ENCODE measurements around the gene SUGP2. TPM values are rescaled to one million over a fixed set of nuclear protein-coding genes. Genes with fewer than 3 reads are reported as not detected.
A peak's percentile ranks its signal among the peaks of the same experiment; 100 is the strongest.

The SUGP2 gene
- total RNA-seq, 1 experiment from 2014 or later = 48.9 TPM

DNA sequence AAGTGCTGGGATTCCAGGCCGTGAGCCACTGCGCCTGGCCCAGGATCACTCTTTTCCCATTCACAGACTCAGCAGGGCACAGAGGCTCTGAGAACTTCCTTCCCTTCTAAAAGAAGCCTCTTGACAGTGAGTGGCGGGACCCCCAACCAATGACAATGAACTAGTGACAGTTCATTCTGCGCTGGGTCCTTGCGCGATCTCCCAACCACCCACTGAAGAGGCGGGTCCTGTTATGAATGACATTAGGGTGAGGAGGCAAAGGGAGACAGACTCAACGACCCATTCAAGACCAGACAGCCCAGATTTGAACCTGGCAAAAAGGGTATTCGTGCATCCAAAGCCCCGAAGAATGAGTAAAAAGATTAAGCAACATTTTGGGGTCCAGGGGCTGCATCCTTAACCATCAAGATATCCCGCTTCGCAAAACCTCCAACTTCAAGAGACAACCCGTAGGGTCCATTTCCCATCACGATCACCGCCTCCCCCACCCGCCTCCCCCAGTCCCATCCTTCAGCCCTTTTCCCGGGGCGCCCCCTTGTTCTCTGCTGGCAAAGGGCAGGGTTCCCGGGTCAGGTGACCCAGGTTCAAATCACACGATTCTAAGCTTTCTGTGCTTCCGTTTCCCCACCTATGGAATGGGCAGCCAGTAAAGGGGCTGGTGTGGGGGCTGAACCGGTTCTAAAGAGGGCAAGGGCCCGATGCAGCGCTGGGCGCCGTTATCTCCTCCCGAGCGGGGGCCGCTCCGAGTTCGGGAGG, 719 bp downstream of the SUGP2 start:
- no peaks in the 10 kb centered on the region for H3K9me2 ChIP-seq (replicated peaks; ENCODE audit: low read length)
- BruUV-seq (replicated peaks) = TSS peak; percentile 74
- H3K36me3 ChIP-seq (ENCODE audit: low read depth, low read length) = peaks cover 31% of the 10 kb centered on the region
- H3K4me1 ChIP-seq (ENCODE audit: insufficient read depth, low read length) = peaks cover 25% of the 10 kb centered on the region
- no peaks in the 10 kb centered on the region for H3K27me3 ChIP-seq (ENCODE audit: low read length)
- ChIA-PET CTCF (no interaction called here), POLR2A (ENCODE audit: unreplicated experiment) (no interaction called here)
- H2AFZ ChIP-seq (ENCODE audit: low read length) = peak overlapping the region; percentile 91
- DNase-seq (peak; percentile 85), ATAC-seq (peak; percentile 71)
- peak overlapping the region; percentile 91 for H3K9ac ChIP-seq (ENCODE audit: low read length)
- no peaks in the 10 kb centered on the region for H3K9me3 ChIP-seq (ENCODE audit: low read length)
- peaks cover 82% of the 10 kb centered on the region for H3K79me2 ChIP-seq (ENCODE audit: low read length)
- intact Hi-C loops (cut with micrococcal nuclease) = no loop called here
- H3K27ac ChIP-seq (ENCODE audit: low read length) = peak overlapping the region; percentile 25; the same call in 1 of the 2 replicates
- no peaks in the 10 kb centered on the region for H3F3A ChIP-seq (ENCODE audit: low read length, unreplicated experiment)
- H3K4me3 ChIP-seq (ENCODE audit: low read length) = peak overlapping the region; percentile 96
- TF ChIP-seq, protein P1, sequence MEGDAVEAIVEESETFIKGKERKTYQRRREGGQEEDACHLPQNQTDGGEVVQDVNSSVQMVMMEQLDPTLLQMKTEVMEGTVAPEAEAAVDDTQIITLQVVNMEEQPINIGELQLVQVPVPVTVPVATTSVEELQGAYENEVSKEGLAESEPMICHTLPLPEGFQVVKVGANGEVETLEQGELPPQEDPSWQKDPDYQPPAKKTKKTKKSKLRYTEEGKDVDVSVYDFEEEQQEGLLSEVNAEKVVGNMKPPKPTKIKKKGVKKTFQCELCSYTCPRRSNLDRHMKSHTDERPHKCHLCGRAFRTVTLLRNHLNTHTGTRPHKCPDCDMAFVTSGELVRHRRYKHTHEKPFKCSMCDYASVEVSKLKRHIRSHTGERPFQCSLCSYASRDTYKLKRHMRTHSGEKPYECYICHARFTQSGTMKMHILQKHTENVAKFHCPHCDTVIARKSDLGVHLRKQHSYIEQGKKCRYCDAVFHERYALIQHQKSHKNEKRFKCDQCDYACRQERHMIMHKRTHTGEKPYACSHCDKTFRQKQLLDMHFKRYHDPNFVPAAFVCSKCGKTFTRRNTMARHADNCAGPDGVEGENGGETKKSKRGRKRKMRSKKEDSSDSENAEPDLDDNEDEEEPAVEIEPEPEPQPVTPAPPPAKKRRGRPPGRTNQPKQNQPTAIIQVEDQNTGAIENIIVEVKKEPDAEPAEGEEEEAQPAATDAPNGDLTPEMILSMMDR (conservative IDR thresholded peaks at IDR 0.05; ENCODE audit: low read depth, low read length) = no peak
- TF ChIP-seq EZH2phosphoT487 (IDR thresholded peaks at IDR 0.05; ENCODE audit: borderline replicate concordance, low read length) (no peak), EZH2 (IDR thresholded peaks at IDR 0.05; ENCODE audit: low read length, unreplicated experiment) (no peak)
- peak overlapping the region; percentile 100 for H3K4me2 ChIP-seq (ENCODE audit: low read length)
- no peaks in the 10 kb centered on the region for H4K20me1 ChIP-seq (ENCODE audit: low read length)

GRCh38 chr19:19031891-19032290, 1.4 kb downstream of the SUGP2 start:
- Histone ChIP-seq H3K27ac (ENCODE audit: low read length) (no peak overlapping the region), H2AFZ (ENCODE audit: low read length) (no peak overlapping the region), H3K4me2 (ENCODE audit: low read length) (peak overlapping the region; percentile 100), H3F3A (ENCODE audit: low read length, unreplicated experiment) (no peaks in the 10 kb centered on the region), H4K20me1 (ENCODE audit: low read length) (no peaks in the 10 kb centered on the region), H3K4me1 (ENCODE audit: insufficient read depth, low read length) (peaks cover 25% of the 10 kb centered on the region), H3K9me3 (ENCODE audit: low read length) (no peaks in the 10 kb centered on the region), H3K9ac (ENCODE audit: low read length) (peak overlapping the region; percentile 91; the same call in 1 of the 2 replicates), H3K36me3 (ENCODE audit: low read depth, low read length) (peaks cover 34% of the 10 kb centered on the region), H3K27me3 (ENCODE audit: low read length) (no peaks in the 10 kb centered on the region), H3K4me3 (ENCODE audit: low read length) (peak overlapping the region; percentile 96), H3K9me2 (replicated peaks; ENCODE audit: low read length) (no peaks in the 10 kb centered on the region), H3K79me2 (ENCODE audit: low read length) (peaks cover 81% of the 10 kb centered on the region)
- no TSS peak for BruUV-seq (replicated peaks)
- CTCF ChIA-PET = no interaction called here
- ATAC-seq (no peak), DNase-seq (no peak)
- intact Hi-C loops (cut with micrococcal nuclease) = no loop called here
- TF ChIP-seq, protein P1 (conservative IDR thresholded peaks at IDR 0.05; ENCODE audit: low read depth, low read length) = no peak
- TF ChIP-seq EZH2phosphoT487 (IDR thresholded peaks at IDR 0.05; ENCODE audit: borderline replicate concordance, low read length) = no peak
- TF ChIP-seq EZH2 (IDR thresholded peaks at IDR 0.05; ENCODE audit: low read length, unreplicated experiment) = no peak
- POLR2A ChIA-PET (ENCODE audit: unreplicated experiment) = no interaction called here

DNA sequence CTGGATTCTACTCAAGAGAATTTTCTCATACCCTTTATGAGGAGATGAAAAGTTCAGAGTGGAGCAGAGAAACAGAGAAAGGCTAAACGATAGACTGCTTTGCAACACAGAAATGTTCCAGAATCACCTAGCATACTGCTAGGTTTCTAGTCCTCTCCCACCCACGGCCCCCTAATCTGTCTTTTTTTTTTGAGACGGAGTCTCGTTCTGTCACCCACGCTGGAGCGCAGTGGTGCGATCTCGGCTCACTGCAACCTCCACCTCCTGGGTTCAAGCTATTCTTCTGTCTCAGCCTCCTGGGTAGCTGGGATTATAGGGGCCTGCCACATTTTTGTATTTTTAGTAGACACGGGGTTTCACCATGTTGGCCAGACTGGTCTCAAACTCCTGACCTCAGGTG, 4.8 kb downstream of the SUGP2 start:
- peaks cover 6% of the 10 kb centered on the region; the same call in 1 of the 2 replicates for H3K4me1 ChIP-seq (ENCODE audit: insufficient read depth, low read length)
- no peaks in the 10 kb centered on the region for H3K9me3 ChIP-seq (ENCODE audit: low read length)
- ATAC-seq (no peak), DNase-seq (no peak)
- TF ChIP-seq EZH2 (IDR thresholded peaks at IDR 0.05; ENCODE audit: low read length, unreplicated experiment) (no peak), EZH2phosphoT487 (IDR thresholded peaks at IDR 0.05; ENCODE audit: borderline replicate concordance, low read length) (no peak)
- TF ChIP-seq, protein P1 (conservative IDR thresholded peaks at IDR 0.05; ENCODE audit: low read depth, low read length) = no peak
- no peaks in the 10 kb centered on the region for H3F3A ChIP-seq (ENCODE audit: low read length, unreplicated experiment)
- H3K27ac ChIP-seq (ENCODE audit: low read length) = no peak overlapping the region
- H3K36me3 ChIP-seq (ENCODE audit: low read depth, low read length) = peaks cover 56% of the 10 kb centered on the region
- H3K9ac ChIP-seq (ENCODE audit: low read length) = no peak overlapping the region
- no peaks in the 10 kb centered on the region for H3K27me3 ChIP-seq (ENCODE audit: low read length)
- intact Hi-C loops (cut with micrococcal nuclease) = no loop called here
- ChIA-PET CTCF (no interaction called here), POLR2A (ENCODE audit: unreplicated experiment) (no interaction called here)
- H3K9me2 ChIP-seq (replicated peaks; ENCODE audit: low read length) = no peaks in the 10 kb centered on the region
- no peak overlapping the region for H3K4me3 ChIP-seq (ENCODE audit: low read length)
- H3K79me2 ChIP-seq (ENCODE audit: low read length) = peaks cover 78% of the 10 kb centered on the region
- BruUV-seq (replicated peaks) = no TSS peak
- no peak overlapping the region for H2AFZ ChIP-seq (ENCODE audit: low read length)
- no peak overlapping the region for H3K4me2 ChIP-seq (ENCODE audit: low read length)
- H4K20me1 ChIP-seq (ENCODE audit: low read length) = no peaks in the 10 kb centered on the region

All from PC-3 (cell line).